Omental fat pad (tissue), 4 donors: ENCODE measurements around the gene ASPHD1. TPM values are rescaled to one million over a fixed set of nuclear protein-coding genes. Genes with fewer than 3 reads are reported as not detected.

ENCODE experiments used
- ATAC-seq: fragments of 150-250 bp; one replicate; pipeline ENCODE4 v1.9.1; 2016; ENCODE audit warnings: mild to moderate bottlenecking, moderate library complexity; ENCODE audit not compliant: low FRiP score
- DNase-seq: peaks from one replicate; pipeline ENCODE4 v3.0.0-alpha.2; 2019; ENCODE audit warnings: low spot score
- total RNA-seq, 4 donors: library from RNA; depleted of rRNA; stranded (reverse); fragments of >200 nt; gene quantifications; one replicate each; pipeline ENCODE4 v1.1.0, GENCODE V29; 2016
- TF ChIP-seq, protein P1 (sequence below), 3 donors: fragments of 450-650 bp; IDR thresholded peaks; one replicate each; pipeline ENCODE4 v1.5.1; 2016 to 2017; ENCODE audit warnings: antibody characterized with exemption in 3 of 3, mild to moderate bottlenecking in 3 of 3, moderate library complexity in 2 of 3

The ASPHD1 gene
- total RNA-seq, 4 donors from 2014 or later = 4.0 to 14.0 (median 10.6) TPM; not detected in 1

DNA sequence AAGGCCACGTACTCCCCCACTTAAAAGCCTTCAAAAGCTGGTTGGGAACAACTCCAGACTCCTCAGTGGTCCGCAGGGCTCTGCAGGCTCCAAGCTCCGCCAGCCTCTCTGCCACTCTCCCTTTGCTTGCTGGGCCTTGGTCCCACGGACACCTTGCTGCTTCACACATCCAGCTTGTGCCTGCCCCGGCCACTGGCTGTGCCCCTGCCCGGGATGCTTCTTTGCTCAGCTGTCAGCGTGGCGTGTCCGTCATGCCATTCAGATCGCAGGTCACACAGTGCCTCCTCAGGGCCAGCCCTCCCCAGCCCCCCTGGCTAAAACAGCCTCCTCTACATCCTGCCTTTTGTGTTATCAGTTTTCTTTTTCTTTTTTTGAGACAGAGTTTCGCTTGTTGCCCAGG, 11.8 kb downstream of the ASPHD1 start:
- DNase-seq = no peak
- TF ChIP-seq, protein P1, sequence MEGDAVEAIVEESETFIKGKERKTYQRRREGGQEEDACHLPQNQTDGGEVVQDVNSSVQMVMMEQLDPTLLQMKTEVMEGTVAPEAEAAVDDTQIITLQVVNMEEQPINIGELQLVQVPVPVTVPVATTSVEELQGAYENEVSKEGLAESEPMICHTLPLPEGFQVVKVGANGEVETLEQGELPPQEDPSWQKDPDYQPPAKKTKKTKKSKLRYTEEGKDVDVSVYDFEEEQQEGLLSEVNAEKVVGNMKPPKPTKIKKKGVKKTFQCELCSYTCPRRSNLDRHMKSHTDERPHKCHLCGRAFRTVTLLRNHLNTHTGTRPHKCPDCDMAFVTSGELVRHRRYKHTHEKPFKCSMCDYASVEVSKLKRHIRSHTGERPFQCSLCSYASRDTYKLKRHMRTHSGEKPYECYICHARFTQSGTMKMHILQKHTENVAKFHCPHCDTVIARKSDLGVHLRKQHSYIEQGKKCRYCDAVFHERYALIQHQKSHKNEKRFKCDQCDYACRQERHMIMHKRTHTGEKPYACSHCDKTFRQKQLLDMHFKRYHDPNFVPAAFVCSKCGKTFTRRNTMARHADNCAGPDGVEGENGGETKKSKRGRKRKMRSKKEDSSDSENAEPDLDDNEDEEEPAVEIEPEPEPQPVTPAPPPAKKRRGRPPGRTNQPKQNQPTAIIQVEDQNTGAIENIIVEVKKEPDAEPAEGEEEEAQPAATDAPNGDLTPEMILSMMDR (IDR thresholded peaks at IDR 0.05) = no peak
- ATAC-seq = no peak

DNA sequence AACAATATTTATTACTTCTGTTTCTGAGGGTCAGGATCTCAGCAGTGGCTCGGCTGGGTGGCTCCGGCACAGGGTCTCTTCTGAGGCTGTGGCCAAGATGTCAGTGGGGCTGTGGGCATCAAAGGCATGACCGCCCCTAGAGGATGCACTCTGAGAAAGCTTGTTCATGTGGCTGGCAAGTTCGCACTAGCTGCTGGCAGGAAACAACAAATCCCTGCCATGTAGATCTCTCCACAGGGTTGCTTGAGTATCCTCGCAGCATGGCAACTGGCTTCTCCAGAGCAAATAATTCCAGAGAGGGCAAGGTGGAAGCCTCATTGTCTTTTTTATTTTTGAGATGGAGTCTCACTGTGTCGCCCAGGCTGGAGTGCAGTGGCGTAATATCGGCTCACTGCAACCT, 13.2 kb downstream of the ASPHD1 start:
- DNase-seq (no peak), ATAC-seq (no peak)
- TF ChIP-seq, protein P1 (IDR thresholded peaks at IDR 0.05) = no peak

DNA sequence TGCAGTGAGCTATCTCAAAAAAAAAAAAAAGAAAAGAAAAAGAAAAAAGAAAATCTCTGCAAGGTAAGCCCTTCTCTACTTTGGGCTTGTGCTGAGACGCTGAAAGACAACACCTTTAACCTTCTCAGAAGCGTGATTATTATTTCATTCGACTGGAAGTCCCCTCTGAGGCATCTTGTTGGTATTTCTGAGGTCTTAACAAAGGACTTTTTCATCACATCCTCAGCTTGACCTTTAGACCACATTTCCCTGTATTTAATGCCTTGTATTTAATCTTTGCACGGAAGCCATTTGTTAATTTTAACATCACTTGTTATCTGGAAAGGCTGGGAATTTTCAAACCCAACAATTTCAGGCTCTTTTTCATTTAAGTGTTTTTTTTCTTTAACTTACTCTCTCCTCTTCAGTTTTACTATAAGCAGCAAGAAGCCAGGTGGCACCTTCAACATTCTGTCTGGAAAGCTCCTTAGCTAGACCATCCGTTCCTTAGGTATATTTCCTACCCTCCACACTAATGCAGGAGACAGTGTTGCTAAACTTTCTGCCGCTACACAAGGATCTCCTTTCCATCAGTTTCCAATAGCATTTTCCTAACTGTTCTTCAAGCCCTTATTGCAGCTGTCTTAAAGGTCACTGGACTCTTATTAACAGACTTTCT, 15.4 kb downstream of the ASPHD1 start:
- ATAC-seq = no peak
- no peak for DNase-seq
- TF ChIP-seq, protein P1 (IDR thresholded peaks at IDR 0.05) = no peak

DNA sequence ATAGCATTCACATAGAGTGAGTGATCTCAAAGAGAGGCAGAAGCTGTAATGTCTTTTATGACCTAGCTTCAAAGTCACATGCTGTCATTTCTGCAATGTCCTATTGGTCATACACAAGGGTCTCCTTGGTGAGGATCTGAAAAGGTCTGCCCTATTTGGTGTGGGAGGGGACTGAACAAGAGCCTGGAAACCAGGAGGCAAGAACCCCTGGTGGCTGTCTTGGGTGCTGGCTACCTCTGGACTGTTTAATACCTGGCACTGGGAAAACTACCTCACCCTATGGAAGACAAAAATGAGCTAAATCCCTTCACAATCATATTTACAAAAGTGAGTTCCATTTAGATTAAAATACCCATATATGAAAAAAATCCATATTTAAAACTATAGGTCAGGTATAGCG, 16.7 kb downstream of the ASPHD1 start:
- TF ChIP-seq, protein P1 (IDR thresholded peaks at IDR 0.05) = no peak
- ATAC-seq = no peak

DNA sequence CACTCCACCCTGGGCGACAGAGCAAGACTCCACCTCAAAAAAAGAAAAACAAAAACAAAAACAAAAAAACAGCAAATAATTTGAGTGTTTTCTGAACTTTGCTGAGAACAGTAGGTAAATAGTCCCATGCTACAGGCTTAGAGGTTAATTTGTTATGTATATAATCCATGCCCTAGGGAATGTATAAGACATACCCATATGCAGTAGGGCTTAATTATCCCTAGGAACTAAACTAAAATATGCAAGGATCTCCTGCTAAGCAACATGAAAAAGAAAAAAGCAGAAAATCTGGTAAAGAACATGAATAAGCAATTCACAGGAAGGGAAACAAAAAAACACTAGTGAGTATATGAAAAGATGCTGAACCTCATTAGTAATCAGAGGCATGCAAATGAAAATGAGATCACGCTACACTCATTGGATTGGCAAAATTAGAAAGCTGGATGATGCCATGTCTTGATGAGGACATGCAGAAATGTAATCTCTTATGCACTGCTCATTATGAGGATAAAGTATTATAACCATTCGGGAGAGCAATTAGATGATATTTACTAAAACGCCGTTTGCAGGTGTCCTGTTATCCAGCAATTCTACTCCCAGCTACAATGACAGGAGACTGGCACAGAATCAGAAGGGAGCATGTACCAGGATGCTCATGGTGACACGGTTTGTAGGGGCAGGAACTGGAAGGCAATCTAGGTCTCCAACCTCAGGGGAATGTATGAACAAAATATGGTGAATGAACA, 20.2 kb downstream of the ASPHD1 start:
- DNase-seq = no peak
- no peak for ATAC-seq
- TF ChIP-seq, protein P1 (IDR thresholded peaks at IDR 0.05) = no peak

More for the DNA sequence above, 16.7 kb downstream of the ASPHD1 start:
- DNase-seq = no peak

DNA sequence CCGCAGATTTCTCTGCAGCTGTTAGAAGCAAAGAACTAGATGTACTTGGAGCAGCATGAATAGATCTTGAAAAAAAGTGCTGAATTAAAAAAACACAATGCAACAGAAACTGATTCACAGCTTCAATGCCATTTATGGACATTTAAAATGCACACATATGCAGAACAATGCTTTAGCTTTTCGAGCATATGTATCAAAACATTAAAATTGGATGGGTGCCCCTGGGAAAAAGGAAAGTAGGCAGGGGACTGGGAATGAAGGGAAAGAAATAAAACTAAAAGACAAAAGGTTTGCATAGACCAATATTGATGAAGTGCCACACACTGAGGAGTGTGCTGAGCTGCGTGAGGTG, 20.7 kb downstream of the ASPHD1 start:
- TF ChIP-seq, protein P1 (IDR thresholded peaks at IDR 0.05) = no peak
- no peak for DNase-seq
- no peak for ATAC-seq

DNA sequence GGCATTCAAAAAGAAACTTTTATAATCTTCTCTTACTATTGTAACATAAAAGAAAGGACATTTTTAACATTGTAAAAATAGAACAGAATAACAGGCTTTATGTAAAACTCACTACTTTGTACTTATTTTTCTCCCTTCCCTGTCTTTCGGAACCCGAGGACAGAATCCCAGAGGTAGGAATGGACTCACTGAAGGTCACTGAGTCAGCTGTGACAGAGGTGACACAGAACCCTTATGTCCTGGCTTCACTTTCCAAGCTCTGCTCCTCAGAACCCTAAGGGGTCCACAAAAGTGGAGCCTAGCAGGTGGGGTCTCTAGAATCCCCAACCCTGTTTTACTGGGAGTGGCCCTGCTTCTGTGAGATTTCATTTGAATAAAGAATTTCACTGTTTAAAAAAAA, 22.0 kb downstream of the ASPHD1 start:
- DNase-seq (no peak), ATAC-seq (no peak)
- TF ChIP-seq, protein P1 (IDR thresholded peaks at IDR 0.05) = no peak
